Keratinocyte (primary cell): ENCODE results near the gene LRP1B. TPM values are rescaled to one million over a fixed set of nuclear protein-coding genes. Genes with fewer than 3 reads are reported as not detected.

Experiments used
- DNase-seq: peaks from one replicate; pipeline ENCODE4 v3.0.0-alpha.2; 2011; ENCODE audit warnings: low read depth, missing footprints, low spot score
- FAIRE-seq: peaks from 2 replicates; lab custom pipeline; 2011; peaks lifted over from hg19 to GRCh38; lab: Jason Lieb, UNC
- H2AFZ ChIP-seq: 2 replicates; pipeline ENCODE4 v1.6.0; 2012; ENCODE audit warnings: low read length, control low read depth, inconsistent platforms; ENCODE audit not compliant: control insufficient read depth
- H3K27ac ChIP-seq: 2 replicates; pipeline ENCODE4 v1.5.1; 2011; ENCODE audit warnings: low read length; ENCODE audit not compliant: control insufficient read depth, insufficient read depth
- H3K27me3 ChIP-seq: 3 replicates; pipeline ENCODE4 v1.6.0; 2011; ENCODE audit warnings: low read length; ENCODE audit not compliant: control insufficient read depth, insufficient read depth; ENCODE audit errors: extremely low read depth
- H3K36me3 ChIP-seq, 2 experiments: 2 replicates in 1 of 2; 3 replicates in 1 of 2; pipeline ENCODE4 v1.5.1; 2011; ENCODE audit warnings: low read length in 2 of 2, mild to moderate bottlenecking in 1 of 2; ENCODE audit not compliant: control insufficient read depth in 2 of 2, insufficient read depth in 2 of 2; ENCODE audit errors: extremely low read depth in 1 of 2
- H3K4me1 ChIP-seq: 3 replicates; pipeline ENCODE4 v1.5.1; 2011; ENCODE audit warnings: low read length; ENCODE audit not compliant: control insufficient read depth, insufficient read depth; ENCODE audit errors: extremely low read depth
- H3K4me2 ChIP-seq: 3 replicates; pipeline ENCODE4 v1.6.0; 2011; ENCODE audit warnings: low read depth, low read length; ENCODE audit not compliant: control insufficient read depth, insufficient read depth; ENCODE audit errors: extremely low read depth
- H3K4me3 ChIP-seq, 3 experiments: fragments of 200-600 bp in 1 of 3; sonication (generic) in 1 of 3; 2 replicates in 2 of 3; 3 replicates in 1 of 3; pipeline ENCODE4 v1.5.1; 2011 to 2016; ENCODE audit warnings: low read length in 3 of 3, mild to moderate bottlenecking in 3 of 3, control low read depth in 2 of 3, inconsistent platforms in 1 of 3, low read depth in 1 of 3, mixed read lengths in 1 of 3, mixed run types in 1 of 3, moderate library complexity in 1 of 3; ENCODE audit not compliant: control insufficient read depth in 2 of 3, insufficient read depth in 2 of 3; ENCODE audit errors: extremely low read depth in 1 of 3
- H3K79me2 ChIP-seq: 2 replicates; pipeline ENCODE4 v1.6.0; 2012; ENCODE audit warnings: low read length; ENCODE audit not compliant: control insufficient read depth, insufficient read depth
- H3K9ac ChIP-seq: 3 replicates; pipeline ENCODE4 v1.6.0; 2011; ENCODE audit warnings: low read length; ENCODE audit not compliant: control insufficient read depth, insufficient read depth; ENCODE audit errors: extremely low read depth
- H3K9me1 ChIP-seq: 3 replicates; pipeline ENCODE4 v1.6.0; 2011; ENCODE audit warnings: low read length; ENCODE audit not compliant: control insufficient read depth, insufficient read depth; ENCODE audit errors: extremely low read depth
- H3K9me3 ChIP-seq: 2 replicates; pipeline ENCODE4 v1.5.1; 2012; ENCODE audit warnings: low read depth, low read length; ENCODE audit not compliant: control insufficient read depth
- H4K20me1 ChIP-seq: 3 replicates; pipeline ENCODE4 v1.6.0; 2011; ENCODE audit warnings: low read length; ENCODE audit not compliant: control insufficient read depth, insufficient read depth; ENCODE audit errors: extremely low read depth
- CTCF ChIP-seq, 3 experiments: IDR thresholded peaks in 1 of 3; conservative IDR thresholded peaks in 1 of 3; optimal IDR thresholded peaks in 1 of 3; 2 replicates in 2 of 3; 3 replicates in 1 of 3; pipeline versions ENCODE3 to v1.5.1; 2011; ENCODE audit warnings: low read length in 3 of 3, mild to moderate bottlenecking in 3 of 3, moderate library complexity in 2 of 3, control low read depth in 1 of 3, inconsistent platforms in 1 of 3; ENCODE audit not compliant: insufficient read depth in 2 of 3; ENCODE audit errors: extremely low read depth in 1 of 3
- EZH2 ChIP-seq: IDR thresholded peaks from one replicate; pipeline ENCODE4 v1.6.1; 2012; ENCODE audit warnings: inconsistent platforms, mild to moderate bottlenecking, low read length, moderate library complexity
- dilution Hi-C: fragments of 300-500 bp; cut with MboI; formaldehyde crosslinking; loops from one replicate; pipeline ENCODE4 v1.7.0; 2020; ENCODE audit warnings: low sequenced_read_pairs; ENCODE audit not compliant: extremely low pct_ligation_motif_present
- polyA plus RNA-seq, 5 experiments: library from polyadenylated mRNA; depleted of rRNA in 3 of 5; stranded (reverse) in 3 of 5; stranded (forward) in 1 of 5; unstranded in 1 of 5; fragments of >200 nt; gene quantifications; 1 replicate in 1 of 5; 2 replicates in 3 of 5; 3 replicates in 1 of 5; pipeline versions ENCODE4 v1.2.1 to v1.2.3, GENCODE V29; 2011 to 2012; ENCODE audit warnings: missing spikeins in 2 of 5, low read depth in 1 of 5, low replicate concordance in 1 of 5

Gene LRP1B
- polyA plus RNA-seq, 1 donor (not counting 4 experiments of a cell fraction or from before 2014, with no cell fraction given): not detected

DNA sequence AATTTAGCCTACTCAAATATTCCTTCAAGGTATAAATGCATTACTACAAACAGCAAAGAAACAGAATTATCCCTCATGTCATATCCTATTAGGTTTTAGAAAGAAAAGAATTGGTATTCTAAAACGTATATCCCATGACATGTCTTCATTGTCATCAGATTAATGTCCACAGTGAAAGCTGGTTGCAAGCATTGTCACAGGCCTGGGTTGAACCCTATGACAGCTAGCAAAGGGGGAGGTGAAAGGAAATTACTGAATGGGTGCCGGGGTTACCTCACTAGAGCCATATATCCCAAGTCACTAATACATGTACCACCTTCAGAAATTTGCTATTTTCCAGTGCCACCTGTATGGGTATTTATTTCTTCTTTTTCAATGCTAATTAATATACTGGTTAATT lies 1720.1 kb downstream of the LRP1B start:
- Histone ChIP-seq H3K4me3 (no peak overlapping the region), H3K9me3 (no peaks in the 10 kb centered on the region), H3K4me1 (no peaks in the 10 kb centered on the region), H3K9me1 (no peaks in the 10 kb centered on the region), H2AFZ (no peak overlapping the region), H3K36me3 (no peaks in the 10 kb centered on the region), H3K9ac (no peak overlapping the region), H3K27me3 (no peaks in the 10 kb centered on the region), H3K79me2 (no peaks in the 10 kb centered on the region), H3K4me2 (no peak overlapping the region), H4K20me1 (no peaks in the 10 kb centered on the region), H3K27ac (no peak overlapping the region)
- dilution Hi-C loops: no loop called here
- TF ChIP-seq CTCF (optimal IDR thresholded peaks at IDR 0.05 in 1 of 3, IDR thresholded peaks at IDR 0.05 in 1 of 3, conservative IDR thresholded peaks at IDR 0.05 in 1 of 3; ENCODE audit: extremely low read depth in 1 of 3, insufficient read depth in 2 of 3, low read length in 3 of 3): no peak
- no peak for TF ChIP-seq EZH2
- no peak for FAIRE-seq
- no peak for DNase-seq

- Histone ChIP-seq H3K9ac (no peak overlapping the region), H3K4me1 (no peaks in the 10 kb centered on the region), H2AFZ (no peak overlapping the region), H3K9me3 (no peaks in the 10 kb centered on the region), H4K20me1 (no peaks in the 10 kb centered on the region), H3K4me3 (no peak overlapping the region), H3K9me1 (no peaks in the 10 kb centered on the region), H3K79me2 (no peaks in the 10 kb centered on the region), H3K4me2 (no peak overlapping the region), H3K27me3 (no peaks in the 10 kb centered on the region), H3K36me3 (no peaks in the 10 kb centered on the region), H3K27ac (no peak overlapping the region)
- dilution Hi-C loops: no loop called here
- DNase-seq (no peak), FAIRE-seq (no peak)
- TF ChIP-seq CTCF (optimal IDR thresholded peaks at IDR 0.05 in 1 of 3, IDR thresholded peaks at IDR 0.05 in 1 of 3, conservative IDR thresholded peaks at IDR 0.05 in 1 of 3; ENCODE audit: extremely low read depth in 1 of 3, insufficient read depth in 2 of 3, low read length in 3 of 3) (no peak), EZH2 (no peak)
These were observed 1729.8 kb downstream of the LRP1B start for GRCh38 chr2:140401056-140401455.
